ENCODE data around the gene PRKAG2.

Gene PRKAG2

GRCh38 chr7:151817315-151817690 is 59.6 kb downstream of the PRKAG2 start:
- H3K4me2 ChIP-seq (ENCODE audit: low read length), result no peak overlapping the region
- no peaks in the 10 kb centered on the region for H3K9me2 ChIP-seq (ENCODE audit: low read depth, low read length)
- H3K4me1 ChIP-seq (ENCODE audit: insufficient read depth, low read length, severe bottlenecking), result no peaks in the 10 kb centered on the region
- no peaks in the 10 kb centered on the region for H3K9me3 ChIP-seq (ENCODE audit: low read length)
- no peak overlapping the region for H2AFZ ChIP-seq (ENCODE audit: low read length)
- H4K20me1 ChIP-seq (ENCODE audit: insufficient read depth, low read length), result no peaks in the 10 kb centered on the region
- no peaks in the 10 kb centered on the region for H3K36me3 ChIP-seq (ENCODE audit: insufficient read depth, low read length)
- TF ChIP-seq CTCF (IDR thresholded peaks at IDR 0.05; ENCODE audit: low read length), result no peak
- no peak for TF ChIP-seq EZH2 (IDR thresholded peaks at IDR 0.05; ENCODE audit: borderline replicate concordance, low read length)
- H3K79me2 ChIP-seq (ENCODE audit: insufficient read depth, low read length), result no peaks in the 10 kb centered on the region
- no peak overlapping the region for H3K4me3 ChIP-seq (ENCODE audit: low read depth, low read length, poor library complexity, severe bottlenecking)
- no peak overlapping the region for H3K27ac ChIP-seq (ENCODE audit: low read depth, low read length, poor library complexity, severe bottlenecking)
- no peak overlapping the region for H3K9ac ChIP-seq (ENCODE audit: low read length)
- no peaks in the 10 kb centered on the region for H3F3A ChIP-seq (ENCODE audit: insufficient read depth, low read length)
- H3K27me3 ChIP-seq (ENCODE audit: insufficient read depth, low read length), result peaks cover 4% of the 10 kb centered on the region; the same call in 1 of the 2 replicates

GRCh38 chr7:151816562-151817314 is 60.2 kb downstream of the PRKAG2 start:
- Histone ChIP-seq H3K79me2 (ENCODE audit: insufficient read depth, low read length) (no peaks in the 10 kb centered on the region), H3K4me1 (ENCODE audit: insufficient read depth, low read length, severe bottlenecking) (no peaks in the 10 kb centered on the region), H3K9ac (ENCODE audit: low read length) (no peak overlapping the region), H3K9me3 (ENCODE audit: low read length) (no peaks in the 10 kb centered on the region), H3K9me2 (ENCODE audit: low read depth, low read length) (no peaks in the 10 kb centered on the region), H3F3A (ENCODE audit: insufficient read depth, low read length) (no peaks in the 10 kb centered on the region), H3K4me3 (ENCODE audit: low read depth, low read length, poor library complexity, severe bottlenecking) (no peak overlapping the region), H2AFZ (ENCODE audit: low read length) (no peak overlapping the region), H3K36me3 (ENCODE audit: insufficient read depth, low read length) (no peaks in the 10 kb centered on the region), H3K27me3 (ENCODE audit: insufficient read depth, low read length) (peaks cover under 1% of the 10 kb centered on the region; the same call in 1 of the 2 replicates), H4K20me1 (ENCODE audit: insufficient read depth, low read length) (no peaks in the 10 kb centered on the region), H3K27ac (ENCODE audit: low read depth, low read length, poor library complexity, severe bottlenecking) (no peak overlapping the region), H3K4me2 (ENCODE audit: low read length) (no peak overlapping the region)
- TF ChIP-seq EZH2 (IDR thresholded peaks at IDR 0.05; ENCODE audit: borderline replicate concordance, low read length) (no peak), CTCF (IDR thresholded peaks at IDR 0.05; ENCODE audit: low read length) (no peak)

GRCh38 chr7:151815419-151815818 is 61.5 kb downstream of the PRKAG2 start:
- H3K4me1 ChIP-seq (ENCODE audit: insufficient read depth, low read length, severe bottlenecking), result no peaks in the 10 kb centered on the region
- H3K9ac ChIP-seq (ENCODE audit: low read length), result no peak overlapping the region
- H4K20me1 ChIP-seq (ENCODE audit: insufficient read depth, low read length), result no peaks in the 10 kb centered on the region
- no peak overlapping the region for H3K4me2 ChIP-seq (ENCODE audit: low read length)
- no peaks in the 10 kb centered on the region for H3F3A ChIP-seq (ENCODE audit: insufficient read depth, low read length)
- no peak overlapping the region for H3K4me3 ChIP-seq (ENCODE audit: low read depth, low read length, poor library complexity, severe bottlenecking)
- H3K36me3 ChIP-seq (ENCODE audit: insufficient read depth, low read length), result no peaks in the 10 kb centered on the region
- H3K79me2 ChIP-seq (ENCODE audit: insufficient read depth, low read length), result no peaks in the 10 kb centered on the region
- H3K27me3 ChIP-seq (ENCODE audit: insufficient read depth, low read length), result no peaks in the 10 kb centered on the region; the same call in 1 of the 2 replicates
- no peaks in the 10 kb centered on the region for H3K9me3 ChIP-seq (ENCODE audit: low read length)
- H3K9me2 ChIP-seq (ENCODE audit: low read depth, low read length), result no peaks in the 10 kb centered on the region
- TF ChIP-seq CTCF (IDR thresholded peaks at IDR 0.05; ENCODE audit: low read length) (no peak), EZH2 (IDR thresholded peaks at IDR 0.05; ENCODE audit: borderline replicate concordance, low read length) (no peak)
- H2AFZ ChIP-seq (ENCODE audit: low read length), result no peak overlapping the region
- H3K27ac ChIP-seq (ENCODE audit: low read depth, low read length, poor library complexity, severe bottlenecking), result no peak overlapping the region

All from OCI-LY1 (cell line).